Measurements from ENCODE around the gene SPDEF.

Gene SPDEF

DNA sequence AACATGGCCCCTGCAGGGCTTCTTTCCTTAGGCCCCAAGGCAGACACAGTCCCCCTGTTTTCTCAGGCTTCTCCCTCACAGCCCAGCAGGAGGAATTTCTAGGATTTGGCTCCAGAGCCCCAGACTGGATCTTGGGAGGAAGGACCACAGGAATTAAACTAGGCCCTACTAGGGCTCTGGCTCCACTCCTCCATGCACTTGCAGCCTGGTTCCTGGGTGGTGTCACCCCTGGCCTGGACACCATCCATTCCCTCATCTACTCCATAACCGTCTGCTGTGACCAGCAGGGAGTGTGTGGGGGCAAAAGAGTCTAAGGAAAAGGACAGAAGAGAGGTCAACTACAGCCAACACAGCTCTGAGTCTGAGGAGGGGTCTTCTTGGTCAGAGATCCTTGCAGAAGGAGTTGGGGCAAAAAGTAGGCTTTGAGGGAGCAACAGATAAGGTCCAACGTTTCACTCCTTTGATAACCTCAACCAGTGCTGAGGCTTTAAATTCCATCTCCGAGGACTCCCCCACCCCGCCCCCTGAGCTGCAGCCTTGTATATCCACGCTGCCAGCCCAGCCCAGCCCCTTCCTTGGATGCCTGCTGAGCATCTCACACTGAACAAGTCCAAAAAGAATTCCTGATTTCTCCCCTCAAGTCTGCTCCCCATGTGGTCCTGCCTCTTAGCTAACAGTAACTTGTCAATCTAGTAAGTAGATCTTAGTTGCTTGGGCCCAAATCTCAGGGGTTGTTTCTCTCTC is 27.9 kb upstream of the SPDEF start:
- no peak for DNase-seq (ENCODE audit: low read depth in 2 of 2)

DNA sequence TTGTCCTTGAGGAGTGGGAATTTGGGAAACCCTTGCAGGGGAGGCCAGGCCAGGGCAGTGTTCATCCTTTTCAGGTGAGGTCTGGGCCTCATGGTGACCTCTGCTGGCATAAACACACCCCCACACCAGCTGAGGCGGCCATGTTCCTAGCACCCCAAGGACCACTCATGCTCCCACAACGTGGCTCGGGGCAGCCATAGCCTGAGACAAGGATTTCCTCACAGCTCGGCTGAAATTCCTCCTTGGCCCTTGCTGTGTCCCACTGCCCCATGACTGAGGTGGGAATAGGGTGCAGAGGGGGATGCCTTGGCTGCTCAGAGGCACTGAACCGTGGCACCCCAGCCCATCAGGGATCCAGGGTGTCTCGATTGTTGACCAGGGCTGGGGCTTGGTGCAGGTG is 27.3 kb upstream of the SPDEF start:
- DNase-seq (ENCODE audit: low read depth in 2 of 2), result no peak

DNA sequence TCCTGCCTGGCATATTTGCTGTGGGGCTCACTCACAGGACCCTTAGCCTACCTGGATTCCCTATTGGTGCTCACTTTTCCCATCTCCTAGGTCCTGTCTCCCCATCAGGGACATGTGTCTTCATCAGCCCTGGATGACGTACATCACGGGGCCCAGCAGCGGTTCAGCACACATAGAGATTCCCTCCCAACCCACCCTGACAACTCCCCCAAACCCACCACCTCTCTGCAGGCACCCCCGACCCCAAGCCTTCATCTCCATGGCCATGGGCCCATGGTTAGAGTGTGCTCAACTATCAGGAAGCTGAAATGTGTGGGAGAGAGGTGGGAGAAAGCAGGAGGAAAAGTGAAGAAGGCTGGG is 25.4 kb upstream of the SPDEF start:
- DNase-seq (ENCODE audit: low read depth in 2 of 2), result no peak

- DNase-seq (ENCODE audit: low read depth in 2 of 2), result no peak
Measured at GRCh38 chr6:34580707-34581560, 24.8 kb upstream of the SPDEF start.

GRCh38 chr6:34578445-34579262 is 22.5 kb upstream of the SPDEF start:
- no peak for DNase-seq (ENCODE audit: low read depth in 2 of 2)

DNA sequence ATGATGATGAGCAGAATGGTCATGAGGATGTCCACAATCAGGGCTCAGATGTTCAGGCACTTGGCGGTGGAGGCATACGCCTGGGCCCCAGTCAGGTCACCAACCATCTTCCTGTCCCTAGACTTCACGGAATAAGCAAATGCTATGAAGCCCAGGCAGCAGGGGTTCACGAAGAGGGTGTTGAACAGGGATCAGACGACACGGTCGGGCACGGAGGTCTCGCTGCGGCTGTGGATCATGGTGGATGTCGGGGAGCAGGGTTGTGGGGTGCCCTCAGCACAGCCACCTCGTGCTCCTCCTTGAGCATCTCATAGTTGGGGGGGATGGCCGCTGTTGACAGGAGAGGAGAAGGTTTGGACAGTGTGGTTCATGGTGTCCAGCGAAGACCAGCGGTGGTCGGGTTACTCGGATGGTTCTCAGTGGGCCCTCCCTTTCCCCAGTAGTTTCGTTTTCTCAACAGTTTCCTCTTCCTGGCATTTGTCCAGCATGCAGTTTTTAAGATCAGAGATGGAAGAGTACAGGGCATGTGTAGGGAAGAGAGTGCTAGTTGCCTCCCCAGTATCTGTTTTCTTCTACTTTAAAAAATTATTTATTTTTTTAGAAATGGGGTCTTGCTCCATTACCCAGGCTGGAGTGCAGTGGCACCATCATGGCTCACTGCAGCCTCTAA is 20.3 kb upstream of the SPDEF start:
- DNase-seq (ENCODE audit: low read depth in 2 of 2), result no peak

GRCh38 chr6:34575326-34575725 is 19.2 kb upstream of the SPDEF start:
- no peak for DNase-seq (ENCODE audit: low read depth in 2 of 2)

DNA sequence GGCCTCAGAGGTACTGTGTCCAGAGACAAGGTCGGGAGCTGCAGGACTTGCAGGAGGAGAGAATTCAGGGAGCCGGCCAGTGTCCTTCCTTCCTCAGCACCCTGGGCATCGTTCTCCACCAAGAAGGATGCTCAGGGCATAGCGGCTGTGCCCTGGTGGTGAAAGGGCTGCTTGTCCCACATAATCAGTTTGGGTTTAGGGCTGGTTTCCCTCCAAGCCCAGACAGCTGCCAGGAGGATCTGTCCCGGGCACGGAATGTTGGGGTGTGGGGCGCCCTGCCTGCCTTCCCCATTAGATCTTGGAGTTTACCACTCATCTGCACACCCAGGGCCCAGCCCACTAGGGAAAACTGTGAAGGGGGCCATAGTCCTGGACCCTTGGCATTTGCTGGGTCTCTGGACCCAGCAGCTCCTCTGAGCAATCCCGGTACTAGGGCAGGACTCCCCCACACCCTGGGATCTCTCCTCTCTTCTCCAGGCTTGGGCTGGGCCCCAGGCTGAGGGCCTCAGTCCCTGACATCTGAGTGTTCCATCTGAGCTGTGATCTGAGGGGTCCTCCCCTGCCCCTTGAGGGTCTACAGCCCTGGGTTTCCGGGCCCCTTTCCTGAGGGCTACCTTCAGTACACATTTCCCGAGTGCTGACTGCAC is 18.6 kb upstream of the SPDEF start:
- DNase-seq (ENCODE audit: low read depth in 2 of 2), result no peak

- DNase-seq (ENCODE audit: low read depth in 2 of 2), result no peak
Measured at GRCh38 chr6:34573567-34574183, 17.5 kb upstream of the SPDEF start.

DNA sequence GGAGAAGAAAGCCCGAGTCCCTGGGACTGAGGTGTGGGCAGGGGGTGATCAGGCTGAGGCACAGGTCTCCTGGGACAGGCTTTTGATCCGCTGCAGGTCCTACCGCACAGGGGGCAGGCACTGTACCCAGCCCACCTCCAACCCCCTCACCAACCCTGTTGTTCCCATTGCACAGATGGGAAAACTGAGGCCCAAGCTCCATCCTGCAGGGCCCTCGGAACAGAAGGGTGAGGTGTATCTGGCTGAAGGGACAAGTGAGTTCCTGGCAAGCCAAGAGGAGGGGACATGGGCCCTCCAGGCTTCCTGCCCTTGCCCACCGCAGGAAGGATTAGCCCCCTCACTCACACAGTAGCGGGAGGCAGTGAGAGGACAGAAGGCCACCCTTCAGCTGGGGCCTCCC is 16.5 kb upstream of the SPDEF start:
- DNase-seq (ENCODE audit: low read depth in 2 of 2), result no peak

DNA sequence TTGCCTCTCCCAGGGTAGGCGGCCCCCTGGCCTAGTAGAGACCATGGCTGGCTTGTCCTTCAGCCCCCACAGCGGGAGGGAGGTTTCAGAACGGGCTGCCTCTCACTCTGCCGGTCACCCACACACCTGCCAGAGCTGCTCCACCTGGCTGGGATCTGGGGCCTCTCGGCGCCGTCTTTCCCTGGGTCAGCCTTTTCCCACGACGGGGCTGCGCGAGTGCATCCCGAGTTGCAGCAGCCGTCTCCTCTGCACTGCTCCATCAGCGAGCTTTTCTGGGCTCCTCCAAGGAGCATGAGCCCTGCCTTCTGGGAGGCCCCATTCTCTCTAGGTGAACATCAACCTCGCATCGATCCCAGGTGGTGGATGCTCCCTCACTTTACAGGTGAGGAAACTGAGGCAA is 15.9 kb upstream of the SPDEF start:
- no peak for DNase-seq (ENCODE audit: low read depth in 2 of 2)

GRCh38 chr6:34571388-34571787 is 15.3 kb upstream of the SPDEF start:
- DNase-seq (ENCODE audit: low read depth in 2 of 2), result no peak

GRCh38 chr6:34570066-34570833 is 14.1 kb upstream of the SPDEF start:
- no peak for DNase-seq (ENCODE audit: low read depth in 2 of 2)

- no peak for DNase-seq (ENCODE audit: low read depth in 2 of 2)
Measured at GRCh38 chr6:34569361-34569973, 13.3 kb upstream of the SPDEF start.

DNA sequence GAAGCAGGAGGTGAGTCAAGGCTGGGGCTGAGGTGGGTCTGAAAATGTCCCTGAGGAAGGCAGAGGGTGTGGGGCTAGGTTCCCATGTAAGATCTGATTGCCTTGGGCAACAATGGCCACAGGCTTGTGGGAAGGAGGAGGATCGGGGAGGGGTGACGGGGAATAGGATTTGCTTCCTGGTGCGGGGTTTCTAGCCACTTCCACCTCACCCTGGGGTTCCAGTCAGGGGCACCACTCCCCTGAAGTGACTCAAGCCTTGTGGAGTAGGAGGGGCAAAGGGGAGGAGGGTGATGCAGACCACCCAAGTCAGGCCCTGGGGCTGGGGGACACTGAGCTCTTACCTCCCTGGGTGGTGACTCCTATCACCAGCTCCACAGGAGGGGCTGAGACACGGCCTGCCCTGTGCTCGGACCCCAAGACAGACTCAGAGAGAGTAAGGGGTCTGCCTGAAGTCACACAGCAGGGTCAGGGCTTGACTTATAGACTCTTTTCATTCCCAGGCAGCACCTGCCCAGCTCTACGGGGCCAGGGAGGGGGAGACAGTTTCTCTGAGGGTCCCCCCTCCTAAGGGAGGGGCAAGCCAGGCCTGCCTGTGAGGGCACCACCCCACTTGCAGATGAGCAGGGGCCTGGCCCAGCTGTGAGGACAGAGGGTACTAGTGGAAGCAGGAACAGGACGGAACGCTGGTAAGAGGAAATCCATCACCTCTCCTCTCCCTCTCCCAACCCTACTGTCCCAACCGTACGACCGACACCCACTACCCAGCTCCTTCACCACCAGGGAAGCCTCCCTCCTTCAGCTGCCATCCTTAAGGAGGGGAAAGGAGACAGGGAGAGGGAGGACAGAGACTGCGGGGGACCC is 12.4 kb upstream of the SPDEF start:
- no peak for DNase-seq (ENCODE audit: low read depth in 2 of 2)

DNA sequence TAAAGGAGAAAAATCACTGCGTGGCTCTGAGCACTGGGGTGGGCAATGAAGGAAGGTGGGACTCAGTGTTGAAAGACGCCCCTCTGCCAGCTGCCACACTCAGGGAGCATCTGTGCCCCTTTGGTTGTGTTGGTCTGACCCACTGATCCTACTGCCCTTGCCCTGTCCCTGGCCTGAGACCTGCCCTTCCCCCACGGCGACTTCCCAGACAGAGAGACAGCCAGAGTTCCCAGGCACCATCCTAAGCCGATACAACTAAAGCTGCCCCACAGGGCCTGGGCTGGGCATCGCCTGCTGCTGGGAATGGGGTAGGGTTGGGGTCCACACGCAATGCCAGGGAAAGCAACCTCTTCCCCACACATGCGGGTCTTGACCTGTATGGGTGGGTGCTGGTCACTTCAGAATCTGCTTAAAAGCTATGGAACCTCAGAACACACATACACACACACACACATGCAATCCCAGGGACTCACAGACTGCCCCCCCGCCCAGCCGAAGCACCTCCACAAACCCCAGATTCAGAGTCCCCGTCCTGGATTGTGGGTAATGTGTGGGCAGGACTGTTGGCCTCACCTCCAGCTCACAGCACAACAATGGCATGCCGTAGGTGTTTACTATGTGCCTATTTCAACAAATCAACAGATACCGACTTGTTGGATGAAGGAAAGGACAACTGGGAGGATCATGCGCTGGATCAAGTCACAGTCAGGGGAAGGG is 10.9 kb upstream of the SPDEF start:
- DNase-seq (ENCODE audit: low read depth in 2 of 2), result no peak

DNA sequence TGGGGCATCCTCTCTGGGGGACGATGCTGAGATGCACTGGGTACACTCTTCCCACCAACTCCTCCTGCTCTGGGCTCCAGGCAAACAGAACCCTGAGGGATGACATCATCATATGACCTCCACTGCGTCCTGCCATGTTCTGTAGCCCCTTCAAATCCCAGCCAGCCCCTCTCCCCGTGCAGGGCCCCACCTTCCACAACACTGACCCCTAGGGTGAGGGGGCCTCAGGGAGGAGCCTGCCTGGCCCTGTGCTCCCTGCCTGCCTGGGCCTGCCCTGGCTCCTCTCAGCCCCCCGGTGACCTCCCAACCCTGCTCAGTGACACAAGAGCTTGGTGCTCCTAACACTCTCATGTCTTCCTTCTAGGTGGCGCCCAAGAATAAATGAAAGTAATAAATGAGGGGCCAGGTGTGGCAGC is 9.6 kb upstream of the SPDEF start:
- no peak for DNase-seq (ENCODE audit: low read depth in 2 of 2)

- DNase-seq (ENCODE audit: low read depth in 2 of 2), result no peak
Measured at GRCh38 chr6:34564181-34564580, 8.1 kb upstream of the SPDEF start.
